Activated naive CD4-positive, alpha-beta T cell (primary cell): Measurements from ENCODE around the gene PLAAT3.
"Not testable (repeated sequence)": the region's sequence is repeated elsewhere in the genome, so short reads cannot be mapped to it uniquely, and the experiment has no call there.

ENCODE experiments used
- DNase-seq, 4 experiments: peaks; one replicate each; lab custom pipeline; 2025; lab: John Stamatoyannopoulos, UW

The PLAAT3 gene

DNA sequence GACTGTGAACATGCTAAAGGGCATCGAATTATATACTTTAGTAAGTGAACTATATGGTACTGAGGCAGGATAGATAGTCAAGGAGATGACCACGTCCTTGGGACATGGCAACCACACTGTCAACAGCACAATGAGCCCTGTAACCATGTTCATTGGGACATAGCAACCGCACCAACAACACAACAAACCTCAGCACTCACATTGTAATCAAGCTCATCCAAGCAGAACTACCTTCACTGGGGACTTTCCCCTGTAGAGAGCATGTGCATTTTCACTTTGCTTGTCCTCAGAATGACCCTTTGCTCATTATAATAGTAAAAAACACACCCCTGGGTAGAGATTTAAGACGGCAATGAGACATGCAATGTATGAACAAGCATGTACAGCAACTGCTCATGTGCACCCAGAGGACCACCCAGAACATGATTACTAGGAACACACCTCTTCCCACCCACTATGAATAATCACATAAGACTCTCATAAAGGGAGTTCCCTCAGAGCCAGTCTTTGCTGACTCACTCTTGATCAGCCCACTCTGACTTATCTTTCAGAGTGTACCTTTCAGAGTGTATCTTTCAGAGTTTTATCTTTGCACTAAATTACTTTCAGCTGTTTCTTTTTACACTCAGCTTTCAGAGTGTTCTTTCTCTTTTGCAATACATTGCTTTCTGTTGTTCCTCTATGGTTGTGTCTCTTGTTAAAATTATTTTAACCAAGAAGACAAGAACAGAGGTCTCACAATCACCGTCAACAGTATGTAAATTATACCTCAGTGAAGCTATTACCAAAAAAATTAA, 47.0 kb downstream of the PLAAT3 start:
- DNase-seq, result no peak

DNA sequence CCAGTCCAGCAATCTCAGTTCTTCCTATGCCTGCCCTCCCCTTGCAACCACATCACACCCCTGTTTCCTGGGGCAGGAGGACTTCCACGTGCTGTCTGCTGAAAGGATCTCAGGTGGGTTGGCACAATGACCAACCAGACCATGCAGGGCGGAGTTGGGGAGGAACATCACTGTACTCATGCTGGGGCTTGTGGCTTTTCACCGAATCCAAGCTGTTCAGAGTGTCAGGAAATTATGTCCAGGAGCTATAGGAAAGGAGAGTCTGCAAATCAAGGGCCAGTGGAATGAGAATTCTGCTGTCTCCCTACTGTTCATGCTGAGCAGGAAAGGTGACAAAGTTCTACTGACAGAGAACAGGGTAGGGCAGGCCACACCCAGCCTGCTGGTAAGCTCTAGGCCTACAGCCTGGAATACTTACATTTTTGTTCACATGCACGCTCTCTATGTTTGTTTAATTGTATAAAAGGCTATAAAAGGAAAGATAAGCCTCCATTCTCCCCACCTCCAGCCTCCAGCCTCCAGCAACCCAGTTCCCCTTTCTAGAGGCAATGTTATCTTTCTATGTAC, 49.4 kb downstream of the PLAAT3 start:
- DNase-seq, result no peak

DNA sequence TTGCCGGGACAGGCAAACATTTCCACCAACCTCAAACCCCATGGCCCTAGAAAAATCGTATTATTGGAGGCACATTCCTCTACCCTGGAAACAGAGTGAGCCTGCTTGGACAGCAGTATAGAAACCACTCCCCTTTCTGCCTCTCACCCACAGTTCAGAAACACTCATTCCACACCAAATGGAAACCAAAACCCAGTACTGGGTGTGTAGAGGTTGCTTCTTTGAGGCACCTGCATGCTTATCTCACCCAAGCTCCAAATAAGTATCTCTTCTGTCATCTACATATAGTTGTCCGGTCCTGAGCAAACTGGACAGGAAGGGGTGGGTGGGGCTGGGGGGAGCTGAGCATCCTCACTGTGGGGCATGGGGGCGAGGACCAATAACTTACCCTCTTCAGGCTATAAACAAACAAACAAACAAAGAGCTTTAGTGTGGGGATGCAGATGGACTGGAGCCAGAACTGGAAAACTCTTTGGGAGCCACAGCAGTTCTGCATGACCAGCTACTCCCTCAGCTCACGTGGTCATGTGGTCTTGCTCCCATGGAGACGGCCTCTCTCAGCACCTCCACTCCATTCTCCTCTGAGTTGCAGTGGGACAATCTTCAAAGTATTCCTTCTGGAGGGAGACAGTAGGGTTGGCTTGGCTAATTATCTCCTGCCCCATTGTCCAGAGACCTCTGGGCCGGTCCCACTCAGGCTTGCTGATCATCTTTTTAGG, 50.0 kb downstream of the PLAAT3 start:
- DNase-seq, result no peak

DNA sequence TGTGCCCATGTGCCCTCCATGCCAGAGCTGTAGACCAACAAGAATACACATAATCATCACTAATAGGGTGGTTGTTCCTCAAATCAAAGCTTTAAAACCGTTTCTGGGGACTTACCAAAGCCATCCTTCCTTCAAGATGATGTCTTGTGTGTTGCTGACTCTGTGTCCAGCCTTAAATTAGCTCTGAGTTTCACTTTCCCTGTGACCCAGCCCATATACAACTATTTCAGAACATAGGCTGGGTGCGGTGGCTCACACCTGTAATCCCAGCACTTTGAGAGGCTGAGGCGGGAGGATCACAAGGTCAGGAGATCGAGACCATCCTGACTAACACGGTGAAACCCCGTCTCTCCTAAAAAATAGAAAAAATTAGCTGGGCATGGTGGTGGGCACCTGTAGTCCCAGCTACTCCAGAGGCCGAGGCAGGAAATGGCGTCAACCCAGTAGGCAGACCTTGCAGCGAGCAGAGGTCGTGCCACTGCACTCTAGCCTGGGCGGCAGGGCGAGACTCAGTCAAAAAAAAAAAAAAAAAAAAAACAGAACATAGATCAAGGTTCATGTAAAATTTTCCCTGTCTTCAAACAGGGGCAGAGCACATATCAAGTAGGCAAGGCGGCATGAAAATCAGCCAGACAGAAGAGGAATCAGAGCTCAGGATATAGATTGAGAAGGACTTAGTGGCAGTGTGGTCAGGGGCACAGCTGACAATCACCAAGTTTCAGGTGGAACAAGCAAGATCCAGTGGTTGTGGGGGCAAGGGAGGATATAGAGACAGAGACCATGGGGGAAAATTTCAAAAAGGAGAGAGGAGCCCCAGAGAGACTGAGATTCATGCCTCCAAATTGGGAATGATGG, 50.8 kb downstream of the PLAAT3 start, which contains the start of gene PLAAT2:
PLAAT2 (minus strand) TSS at position 179 of the 855 bp plus-strand sequence; CDS start at position 124, 55 bp downstream.
- DNase-seq, result no peak

DNA sequence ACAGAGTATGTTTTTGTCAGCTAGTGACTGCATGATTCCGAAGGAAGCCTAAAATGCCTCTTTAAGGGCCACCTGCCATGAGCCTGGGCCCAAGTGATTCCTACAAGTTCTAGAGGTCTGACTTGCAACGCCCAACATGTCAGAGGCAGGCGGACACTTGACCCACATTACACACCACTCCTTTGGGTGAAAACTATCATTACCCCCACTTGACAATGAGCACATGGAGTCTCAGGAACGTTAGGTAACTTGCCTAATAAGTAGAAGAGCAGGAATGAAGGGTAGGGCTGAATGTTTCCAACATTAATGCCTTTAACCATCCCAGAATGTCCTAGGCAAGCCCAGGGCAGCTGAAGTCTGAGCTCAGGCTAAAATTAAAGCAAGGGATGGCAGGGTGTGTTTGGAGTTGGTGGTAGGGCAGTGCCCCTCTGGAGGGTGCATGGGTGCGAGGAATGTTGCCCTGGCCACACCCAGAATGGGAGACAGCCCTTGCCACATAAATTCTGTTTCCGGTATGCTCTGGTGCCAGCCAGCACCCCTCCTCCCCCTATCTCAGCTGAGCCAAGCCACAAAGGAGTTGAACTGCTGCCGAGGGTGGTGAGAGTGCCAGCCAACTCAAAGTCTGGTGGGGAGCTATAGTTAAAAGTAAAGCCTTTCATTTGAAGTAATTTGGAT, 53.6 kb downstream of the PLAAT3 start:
- DNase-seq, result peak in 1 of 4 experiments; percentile 38

DNA sequence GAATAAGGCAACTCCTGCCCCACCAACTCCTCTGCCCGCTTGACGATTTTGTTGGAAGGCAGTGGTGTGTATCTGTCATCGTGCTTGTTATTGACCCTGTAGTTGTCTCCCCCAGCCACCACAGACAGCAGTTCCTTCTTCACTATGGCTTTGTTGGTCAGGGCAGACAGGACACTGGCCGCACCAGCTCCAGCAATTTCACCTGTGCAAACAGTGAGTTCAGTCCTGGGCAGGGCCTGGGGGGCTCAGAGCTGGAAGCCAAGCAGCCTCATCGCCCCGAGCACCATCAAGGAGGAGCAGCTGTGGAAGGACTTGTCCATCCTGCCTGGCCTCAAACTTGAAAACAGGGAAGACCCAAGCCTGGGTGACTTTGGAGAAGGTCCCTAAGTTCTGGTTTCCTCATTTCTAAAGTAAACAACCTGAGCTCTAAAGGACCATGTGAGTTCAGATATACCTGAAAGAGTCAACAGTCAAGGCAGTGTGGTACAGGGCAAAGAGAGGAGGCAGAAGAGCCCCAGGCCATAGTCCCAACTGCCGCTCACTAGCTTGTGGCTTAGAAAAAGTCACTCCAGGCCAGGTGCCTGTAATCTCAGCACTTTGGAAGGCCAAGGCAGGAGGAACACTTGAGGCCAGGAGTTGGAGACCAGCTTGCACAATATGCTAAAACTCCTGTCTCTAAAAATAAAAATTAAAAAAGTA, 55.6 kb downstream of the PLAAT3 start:
- no peak for DNase-seq

DNA sequence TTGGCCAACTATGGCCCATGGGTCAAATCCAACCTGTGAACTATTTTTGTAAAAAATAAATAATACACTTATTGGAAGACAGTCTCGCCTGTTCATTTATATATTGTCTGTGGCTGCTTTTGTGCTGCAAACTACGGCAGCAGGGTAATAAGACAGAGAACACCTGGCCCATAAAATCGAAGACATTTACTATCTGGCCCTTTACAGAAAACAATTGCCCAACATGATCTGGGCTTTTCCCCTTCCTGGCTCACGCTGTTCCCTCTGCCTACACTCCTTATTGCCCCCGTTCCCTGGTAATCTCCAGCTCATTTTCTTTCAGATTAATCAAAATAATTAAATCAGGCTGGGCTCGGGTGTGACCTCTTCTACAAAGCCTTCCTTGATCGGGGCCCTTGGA, 56.7 kb downstream of the PLAAT3 start:
- no peak for DNase-seq

DNA sequence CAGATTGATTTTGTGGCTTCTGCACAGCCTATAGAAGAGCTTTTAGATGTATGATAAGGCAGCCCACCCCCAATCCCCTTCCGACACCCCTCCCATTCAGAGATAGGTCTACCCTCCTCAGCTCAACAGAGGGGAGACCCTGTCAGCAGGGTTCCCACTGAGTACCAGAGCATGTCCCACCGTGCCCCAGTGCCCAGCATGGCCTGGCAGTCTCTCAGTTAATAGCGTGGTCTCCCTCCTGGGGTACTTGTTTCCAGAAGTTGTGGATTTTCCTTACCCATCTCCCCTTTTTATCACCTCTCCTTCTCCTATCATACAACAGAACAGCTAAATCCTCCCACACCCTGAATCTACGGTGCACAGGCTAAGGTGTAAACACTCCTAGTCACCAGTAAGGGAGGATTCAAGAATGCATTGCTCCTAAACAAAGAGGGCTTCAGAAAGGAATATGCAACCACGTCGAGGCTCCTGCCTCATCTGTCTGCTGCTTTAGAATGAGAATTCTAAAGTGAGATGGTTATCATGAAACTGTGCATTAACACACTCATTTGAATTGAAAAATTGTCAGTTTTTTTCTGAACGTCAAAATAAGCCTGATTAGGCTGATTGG, 57.7 kb downstream of the PLAAT3 start:
- no peak for DNase-seq

DNA sequence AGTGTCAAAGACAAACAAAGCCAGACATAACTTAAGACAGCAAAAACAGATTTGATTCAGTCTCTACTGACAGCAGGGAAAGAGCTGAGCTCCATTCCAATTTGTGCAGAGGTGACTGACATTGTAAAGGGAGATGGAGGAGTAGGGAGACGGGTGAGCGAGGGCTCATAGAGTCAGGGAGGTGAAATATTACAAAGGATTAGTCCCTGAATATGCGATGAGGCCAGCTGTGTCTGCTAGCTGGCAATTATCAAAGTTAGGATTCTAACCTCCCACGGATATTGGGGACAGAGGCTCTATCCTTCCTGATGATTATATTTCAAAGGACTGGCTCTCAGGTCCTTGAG, 59.4 kb downstream of the PLAAT3 start:
- DNase-seq, result no peak

DNA sequence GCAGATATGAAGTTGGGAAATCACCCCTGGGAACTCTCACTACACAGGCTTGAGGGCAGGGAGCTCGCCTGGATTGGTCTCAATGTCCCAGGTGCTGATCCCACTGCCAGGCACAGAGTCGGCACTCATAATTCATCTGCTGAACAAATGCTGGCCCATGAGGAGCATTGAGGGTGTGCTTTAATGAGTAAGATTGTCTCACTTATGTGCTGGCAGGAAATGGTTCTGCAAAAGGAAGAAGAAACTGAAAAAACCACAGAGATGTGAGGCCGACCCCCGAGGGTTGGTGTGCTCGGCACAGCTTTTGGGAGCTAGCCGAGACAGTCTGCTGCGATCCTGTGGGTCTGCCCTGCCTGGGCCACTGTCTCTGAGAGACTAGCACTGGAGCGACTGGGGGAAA, 60.5 kb downstream of the PLAAT3 start:
- peak in 2 of 4 experiments; percentile 39 to 40 for DNase-seq

DNA sequence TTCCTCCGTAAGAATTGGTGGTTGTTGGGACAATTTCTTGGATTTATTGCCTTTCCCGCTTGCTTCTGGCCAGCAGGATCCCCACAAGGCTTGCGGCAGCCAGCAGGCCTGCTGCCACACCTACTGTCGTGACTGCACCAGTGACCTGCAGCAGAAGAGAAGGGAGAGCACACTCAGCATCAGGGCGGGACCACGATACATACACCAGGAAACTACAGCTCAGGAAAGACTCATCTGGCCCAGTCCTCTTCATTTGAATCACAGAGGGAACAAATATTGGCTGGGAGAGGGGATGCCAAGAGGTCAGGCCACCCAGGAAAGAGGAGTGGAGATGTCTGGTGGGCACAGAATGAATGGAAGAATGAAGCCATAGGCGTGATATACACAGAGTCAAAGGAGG, 61.3 kb downstream of the PLAAT3 start:
- no peak for DNase-seq

DNA sequence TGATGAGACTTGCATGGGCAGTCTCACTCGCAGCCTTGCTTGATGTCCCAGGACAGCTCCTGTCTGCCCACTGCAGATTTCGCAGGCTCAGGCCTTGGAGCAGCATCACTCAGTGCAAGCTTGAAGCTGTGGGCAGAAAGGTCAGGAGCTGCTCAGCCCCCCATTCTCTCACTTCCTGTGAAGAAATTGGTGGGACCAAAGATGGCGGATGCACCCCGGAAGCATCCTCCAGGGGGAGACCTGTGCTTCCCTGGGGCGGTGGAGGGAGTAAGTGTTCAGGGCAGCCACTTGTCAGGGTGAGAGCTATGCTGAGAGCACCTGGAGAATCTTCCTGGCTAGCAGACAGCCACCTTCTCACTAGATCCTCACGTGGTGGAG, 62.4 kb downstream of the PLAAT3 start:
- no peak for DNase-seq

DNA sequence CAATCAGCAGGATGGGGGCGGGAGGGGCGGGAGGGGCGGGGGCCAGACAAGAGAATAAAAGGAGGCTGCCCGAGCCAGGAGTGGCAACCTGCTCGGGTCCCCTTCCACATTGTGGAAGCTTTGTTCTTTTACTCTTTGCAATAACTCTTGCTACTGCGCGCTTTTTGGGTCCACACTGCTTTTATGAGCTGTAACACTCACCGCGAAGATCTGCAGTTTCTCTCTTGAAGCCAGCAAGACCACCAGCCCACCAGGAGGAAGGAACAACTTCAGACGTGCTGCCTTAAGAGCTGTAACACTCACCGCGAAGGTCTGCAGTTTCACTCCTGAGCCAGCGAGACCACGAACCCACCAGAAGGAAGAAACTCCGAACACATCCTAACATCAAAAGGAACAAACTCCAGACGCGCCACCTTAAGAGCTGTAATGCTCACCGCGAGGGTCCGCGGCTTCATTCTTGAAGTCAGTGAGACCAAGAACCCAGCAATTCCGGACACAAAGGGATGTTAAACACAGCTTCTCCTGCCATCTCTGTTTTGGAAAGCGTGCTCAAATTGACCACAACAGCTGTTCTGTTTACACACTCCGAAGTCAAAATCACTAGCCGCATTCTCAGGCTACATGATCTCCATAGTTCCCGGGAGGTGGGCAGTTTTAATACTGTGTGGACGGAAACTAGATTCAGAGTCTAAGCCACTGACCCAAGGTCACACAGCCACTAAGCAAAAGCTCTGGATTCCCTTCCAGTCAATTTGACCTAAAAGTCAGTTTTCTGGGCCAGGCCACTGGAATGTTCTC, 62.9 kb downstream of the PLAAT3 start:
- DNase-seq, result no peak

DNA sequence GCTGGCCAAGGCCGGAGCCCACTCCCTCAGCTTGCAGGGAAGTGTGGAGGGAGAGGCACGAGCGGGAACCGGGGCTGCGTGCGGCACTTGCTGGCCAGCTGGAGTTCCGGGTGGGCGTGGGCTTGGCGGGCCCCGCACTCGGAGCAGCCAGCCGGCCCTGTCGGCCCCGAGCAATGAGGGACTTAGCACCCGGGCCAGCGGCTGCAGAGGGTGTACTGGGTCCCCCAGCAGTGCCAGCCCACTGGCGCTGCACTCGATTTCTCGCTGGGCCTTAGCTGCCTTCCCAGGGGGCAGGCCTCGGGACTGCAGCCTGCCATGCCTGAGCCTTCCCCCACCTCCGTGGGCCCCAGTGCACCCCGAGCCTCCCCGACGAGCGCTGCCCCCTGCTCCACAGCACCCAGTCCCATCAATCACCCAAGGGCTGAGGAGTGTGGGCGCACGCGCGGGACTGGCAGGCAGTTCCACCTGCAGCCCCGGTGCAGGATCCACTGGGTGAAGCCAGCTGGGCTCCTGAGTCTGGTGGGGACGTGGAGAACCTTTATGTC, 64.0 kb downstream of the PLAAT3 start:
- not testable (repeated sequence) for DNase-seq

DNA sequence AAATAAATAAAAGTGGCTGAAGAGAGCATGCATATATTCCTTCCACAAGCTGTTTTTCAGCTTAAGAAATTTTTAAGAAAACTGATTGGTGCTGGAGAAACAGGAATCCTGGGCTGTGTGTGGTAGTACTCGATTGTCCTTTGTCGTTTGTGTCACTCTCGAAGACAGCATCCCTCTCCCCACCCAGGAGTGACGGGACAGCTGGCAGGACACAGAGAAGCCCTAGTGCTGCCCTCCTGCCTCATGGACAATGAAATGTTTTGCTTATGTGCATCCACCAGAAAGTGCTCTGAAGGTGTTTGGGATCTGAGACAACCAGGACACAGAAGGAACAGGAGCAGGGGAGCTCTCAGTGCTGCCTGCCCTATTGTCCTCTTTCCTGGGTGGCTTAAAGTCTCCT, 64.8 kb downstream of the PLAAT3 start:
- DNase-seq, result no peak

DNA sequence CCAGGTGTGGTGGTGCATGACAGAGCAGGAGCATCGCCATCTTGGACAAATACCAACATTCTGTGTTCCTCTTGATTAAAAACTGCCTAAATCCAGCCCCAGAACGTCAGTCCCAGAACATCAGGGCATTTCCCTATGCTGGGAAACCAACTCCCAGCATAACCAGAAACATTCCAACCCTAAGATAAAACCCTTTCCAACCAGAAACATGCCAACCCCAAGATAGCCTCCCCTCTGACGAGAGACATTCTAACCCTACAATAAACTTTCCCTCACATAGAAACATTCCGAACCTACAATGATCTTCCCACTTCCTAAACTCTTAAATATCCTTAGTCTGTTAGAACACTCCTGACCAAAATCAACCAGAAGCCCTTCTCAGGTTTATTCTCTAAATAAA, 66.1 kb downstream of the PLAAT3 start:
- DNase-seq, result no peak

DNA sequence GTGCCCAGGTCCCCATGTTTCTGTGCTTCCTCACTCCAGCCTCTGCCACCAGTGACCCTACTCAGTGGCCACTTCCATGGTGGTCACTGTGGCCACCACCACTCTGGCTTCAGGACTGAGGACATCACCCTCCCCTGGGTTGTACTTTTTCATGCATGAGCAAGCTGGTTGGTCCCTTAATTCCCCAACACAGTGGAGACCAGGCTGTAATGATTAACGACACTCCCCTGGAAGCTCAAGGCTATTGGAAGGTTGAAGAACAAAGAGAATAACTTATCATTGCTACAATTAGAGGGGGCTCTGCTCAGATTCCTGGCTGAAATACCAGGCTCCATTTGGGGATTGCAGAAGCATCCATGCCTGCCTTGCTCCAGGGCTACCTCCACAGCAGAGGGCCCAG, 67.2 kb downstream of the PLAAT3 start:
- DNase-seq, result no peak

DNA sequence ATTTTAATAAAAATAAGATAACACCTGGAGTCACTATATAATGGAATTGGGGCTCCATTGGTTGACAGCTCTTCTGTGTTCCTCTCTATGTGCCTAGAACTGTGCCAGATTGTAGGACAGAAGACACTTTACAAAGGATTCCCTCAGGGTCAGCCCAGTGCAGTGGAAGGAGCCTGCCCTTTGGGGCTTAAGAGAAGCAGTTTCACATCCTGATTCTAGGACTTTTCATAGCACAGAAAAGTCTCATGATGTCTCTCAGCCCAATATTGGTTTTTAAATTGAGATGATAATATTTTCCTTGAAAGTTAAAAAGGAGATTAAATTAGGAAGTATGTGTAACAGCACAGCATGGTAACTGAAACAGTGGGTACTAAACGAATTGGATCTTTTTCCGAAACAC, 70.5 kb downstream of the PLAAT3 start:
- DNase-seq, result no peak

DNA sequence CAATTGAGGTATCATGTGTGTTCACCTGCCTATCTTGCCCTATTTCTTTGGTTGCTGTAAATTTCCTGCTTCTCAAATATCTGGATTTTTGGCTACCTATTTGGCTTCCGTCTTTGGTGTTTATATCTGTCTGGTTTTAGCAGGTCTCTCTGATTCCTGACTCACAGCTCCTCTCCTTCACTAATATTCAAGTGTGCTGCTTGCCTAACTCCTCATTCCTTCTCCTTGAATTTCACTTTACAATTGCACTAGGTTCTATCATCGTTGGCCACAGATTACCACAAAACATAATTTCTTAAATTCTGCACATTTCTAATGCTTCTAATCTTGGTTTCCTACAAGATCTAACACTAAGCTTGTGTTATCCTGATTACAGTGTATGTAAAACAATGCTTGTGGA, 71.7 kb downstream of the PLAAT3 start:
- not testable (repeated sequence) for DNase-seq
